ENCODE results near the gene PTPRE.

The PTPRE gene

DNA sequence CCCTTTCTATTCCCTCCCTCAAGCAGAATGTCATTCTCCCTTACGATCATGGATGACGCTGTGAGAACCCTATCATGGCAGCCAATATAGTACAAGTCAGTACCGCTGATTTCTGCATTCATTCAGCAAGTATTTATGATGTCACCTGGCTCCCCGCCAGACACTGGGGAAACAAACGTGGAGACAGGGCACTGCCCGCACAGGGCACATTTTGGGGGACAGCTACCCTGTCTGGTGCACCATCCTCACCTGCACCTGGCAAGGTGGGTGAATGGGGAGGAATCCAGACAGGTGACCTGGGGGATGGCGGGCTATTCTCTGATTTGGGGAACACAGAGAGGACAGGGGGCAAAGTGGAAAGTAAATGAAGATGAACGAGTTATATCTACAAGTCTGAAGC lies 190.9 kb downstream of the PTPRE start (continued):
- TF ChIP-seq, protein P1, sequence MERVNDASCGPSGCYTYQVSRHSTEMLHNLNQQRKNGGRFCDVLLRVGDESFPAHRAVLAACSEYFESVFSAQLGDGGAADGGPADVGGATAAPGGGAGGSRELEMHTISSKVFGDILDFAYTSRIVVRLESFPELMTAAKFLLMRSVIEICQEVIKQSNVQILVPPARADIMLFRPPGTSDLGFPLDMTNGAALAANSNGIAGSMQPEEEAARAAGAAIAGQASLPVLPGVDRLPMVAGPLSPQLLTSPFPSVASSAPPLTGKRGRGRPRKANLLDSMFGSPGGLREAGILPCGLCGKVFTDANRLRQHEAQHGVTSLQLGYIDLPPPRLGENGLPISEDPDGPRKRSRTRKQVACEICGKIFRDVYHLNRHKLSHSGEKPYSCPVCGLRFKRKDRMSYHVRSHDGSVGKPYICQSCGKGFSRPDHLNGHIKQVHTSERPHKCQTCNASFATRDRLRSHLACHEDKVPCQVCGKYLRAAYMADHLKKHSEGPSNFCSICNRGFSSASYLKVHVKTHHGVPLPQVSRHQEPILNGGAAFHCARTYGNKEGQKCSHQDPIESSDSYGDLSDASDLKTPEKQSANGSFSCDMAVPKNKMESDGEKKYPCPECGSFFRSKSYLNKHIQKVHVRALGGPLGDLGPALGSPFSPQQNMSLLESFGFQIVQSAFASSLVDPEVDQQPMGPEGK (tag by site-specific recombination; IDR thresholded peaks at IDR 0.05) = peak; percentile 27; the same call in 1 of the 2 replicates
- TF ChIP-seq GLI4 (tag by site-specific recombination; IDR thresholded peaks at IDR 0.05) = no peak
- no peak for TF ChIP-seq REPIN1 (tag by site-specific recombination; IDR thresholded peaks at IDR 0.05; ENCODE audit: low read depth)
- TF ChIP-seq FEZF1 (tag by site-specific recombination; IDR thresholded peaks at IDR 0.05) = no peak
- TF ChIP-seq ZNF335 (tag by site-specific recombination; conservative IDR thresholded peaks at IDR 0.05) = no peak
- no peak for TF ChIP-seq ZNF626 (tag by site-specific recombination; IDR thresholded peaks at IDR 0.05)
- TF ChIP-seq ZNF768 (tag by site-specific recombination; IDR thresholded peaks at IDR 0.05) = no peak
- TF ChIP-seq ZNF629 (tag by site-specific recombination; IDR thresholded peaks at IDR 0.05) = peak; percentile 80
- no peak for TF ChIP-seq ZNF214 (tag by site-specific recombination; IDR thresholded peaks at IDR 0.05; ENCODE audit: borderline replicate concordance)
- no peak for TF ChIP-seq GFI1B (tag by site-specific recombination; IDR thresholded peaks at IDR 0.05)
- no peak for TF ChIP-seq ZFP69B (tag by site-specific recombination; IDR thresholded peaks at IDR 0.05)
- peak; percentile 94 for TF ChIP-seq HIC1 (tag by site-specific recombination; IDR thresholded peaks at IDR 0.05)
- peak; percentile 36; the same call in 1 of the 2 replicates for TF ChIP-seq ZNF391 (tag by site-specific recombination; IDR thresholded peaks at IDR 0.05; ENCODE audit: borderline replicate concordance, low read depth)
- TF ChIP-seq ZNF654 (tag by site-specific recombination; IDR thresholded peaks at IDR 0.05; ENCODE audit: low read depth) = no peak
- TF ChIP-seq ZNF169 (tag by site-specific recombination; IDR thresholded peaks at IDR 0.05) = no peak
- no peak for TF ChIP-seq ZNF600 (tag by site-specific recombination; IDR thresholded peaks at IDR 0.05)
- TF ChIP-seq ZNF19 (tag by site-specific recombination; IDR thresholded peaks at IDR 0.05; ENCODE audit: low read depth) = no peak
- TF ChIP-seq, protein P2, sequence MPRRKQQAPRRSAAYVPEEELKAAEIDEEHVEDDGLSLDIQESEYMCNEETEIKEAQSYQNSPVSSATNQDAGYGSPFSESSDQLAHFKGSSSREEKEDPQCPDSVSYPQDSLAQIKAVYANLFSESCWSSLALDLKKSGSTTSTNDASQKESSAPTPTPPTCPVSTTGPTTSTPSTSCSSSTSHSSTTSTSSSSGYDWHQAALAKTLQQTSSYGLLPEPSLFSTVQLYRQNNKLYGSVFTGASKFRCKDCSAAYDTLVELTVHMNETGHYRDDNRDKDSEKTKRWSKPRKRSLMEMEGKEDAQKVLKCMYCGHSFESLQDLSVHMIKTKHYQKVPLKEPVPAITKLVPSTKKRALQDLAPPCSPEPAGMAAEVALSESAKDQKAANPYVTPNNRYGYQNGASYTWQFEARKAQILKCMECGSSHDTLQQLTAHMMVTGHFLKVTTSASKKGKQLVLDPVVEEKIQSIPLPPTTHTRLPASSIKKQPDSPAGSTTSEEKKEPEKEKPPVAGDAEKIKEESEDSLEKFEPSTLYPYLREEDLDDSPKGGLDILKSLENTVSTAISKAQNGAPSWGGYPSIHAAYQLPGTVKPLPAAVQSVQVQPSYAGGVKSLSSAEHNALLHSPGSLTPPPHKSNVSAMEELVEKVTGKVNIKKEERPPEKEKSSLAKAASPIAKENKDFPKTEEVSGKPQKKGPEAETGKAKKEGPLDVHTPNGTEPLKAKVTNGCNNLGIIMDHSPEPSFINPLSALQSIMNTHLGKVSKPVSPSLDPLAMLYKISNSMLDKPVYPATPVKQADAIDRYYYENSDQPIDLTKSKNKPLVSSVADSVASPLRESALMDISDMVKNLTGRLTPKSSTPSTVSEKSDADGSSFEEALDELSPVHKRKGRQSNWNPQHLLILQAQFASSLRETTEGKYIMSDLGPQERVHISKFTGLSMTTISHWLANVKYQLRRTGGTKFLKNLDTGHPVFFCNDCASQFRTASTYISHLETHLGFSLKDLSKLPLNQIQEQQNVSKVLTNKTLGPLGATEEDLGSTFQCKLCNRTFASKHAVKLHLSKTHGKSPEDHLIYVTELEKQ (tag by site-specific recombination; IDR thresholded peaks at IDR 0.05; ENCODE audit: borderline replicate concordance) = no peak
- TF ChIP-seq ZNF530 (tag by site-specific recombination; IDR thresholded peaks at IDR 0.05; ENCODE audit: low read depth) = no peak

DNA sequence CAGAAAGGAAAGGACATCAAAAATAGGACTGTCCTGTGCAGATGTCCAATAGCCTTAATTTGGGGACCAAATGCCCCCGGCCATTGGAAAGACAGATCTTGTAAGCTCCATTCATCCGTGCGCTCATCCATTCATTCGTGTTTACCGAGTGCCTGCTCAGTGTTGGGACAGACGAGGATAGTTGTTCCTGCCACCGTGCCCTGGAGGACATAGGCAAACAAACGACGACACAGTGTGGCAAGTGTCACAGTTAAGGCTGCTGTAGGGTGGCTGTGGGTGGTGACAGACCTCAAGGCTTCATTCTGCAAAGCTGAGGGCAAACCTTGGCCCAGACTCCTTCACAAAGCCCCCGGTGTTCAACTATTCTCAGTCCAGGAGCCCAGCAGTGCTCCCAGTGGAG lies 191.7 kb downstream of the PTPRE start:
- TF ChIP-seq ZNF560 (tag by site-specific recombination; IDR thresholded peaks at IDR 0.05; ENCODE audit: borderline replicate concordance) (no peak), ZNF768 (tag by site-specific recombination; IDR thresholded peaks at IDR 0.05) (no peak), ZNF629 (tag by site-specific recombination; IDR thresholded peaks at IDR 0.05) (no peak)
- Histone ChIP-seq H3K4me3 (ENCODE audit: low read depth, low read length) (no peak overlapping the region), H3K4me1 (ENCODE audit: control insufficient read depth, insufficient read depth, low read length) (no peaks in the 10 kb centered on the region), H3K9me3 (ENCODE audit: control insufficient read depth, insufficient read depth, low read depth, low read length) (no peaks in the 10 kb centered on the region), H3K27ac (ENCODE audit: extremely low read depth, low read depth, low read length) (no peak overlapping the region), H3K36me3 (ENCODE audit: control insufficient read depth in 2 of 2, insufficient read depth in 1 of 2, low read length in 2 of 2) (peaks cover 45 to 76% of the 10 kb centered on the region in 2 experiments)
- POLR2A ChIA-PET = no interaction called here
- CTCF ChIA-PET = no interaction called here
